ENCODE measurements around the gene ZNF398. TPM values are rescaled to one million over a fixed set of nuclear protein-coding genes. Genes with fewer than 3 reads are reported as not detected.

ZNF398 gene
- total and polyA plus RNA-seq, 2 of the 13 experiments (the other 11 are each of a cell fraction or from before 2014, with no cell fraction given) = 3.0 to 8.9 TPM

- TF ChIP-seq, protein P1, sequence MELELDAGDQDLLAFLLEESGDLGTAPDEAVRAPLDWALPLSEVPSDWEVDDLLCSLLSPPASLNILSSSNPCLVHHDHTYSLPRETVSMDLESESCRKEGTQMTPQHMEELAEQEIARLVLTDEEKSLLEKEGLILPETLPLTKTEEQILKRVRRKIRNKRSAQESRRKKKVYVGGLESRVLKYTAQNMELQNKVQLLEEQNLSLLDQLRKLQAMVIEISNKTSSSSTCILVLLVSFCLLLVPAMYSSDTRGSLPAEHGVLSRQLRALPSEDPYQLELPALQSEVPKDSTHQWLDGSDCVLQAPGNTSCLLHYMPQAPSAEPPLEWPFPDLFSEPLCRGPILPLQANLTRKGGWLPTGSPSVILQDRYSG (CRISPR knock-in tag; IDR thresholded peaks at IDR 0.05) = 0 out of 2 replicates have a peak, but pooled peaks have one; percentile 30
- TF ChIP-seq ZMYM2 (CRISPR knock-in tag; IDR thresholded peaks at IDR 0.05) (0 out of 2 replicates have a peak, but pooled peaks have one; percentile 49), ZNF207 (IDR thresholded peaks at IDR 0.05; ENCODE audit: borderline replicate concordance) (no peak), NFE2L2 (IDR thresholded peaks at IDR 0.05; ENCODE audit: low read length) (no peak), PAXIP1 (CRISPR knock-in tag; conservative IDR thresholded peaks at IDR 0.05) (no peak), ZNF703 (CRISPR knock-in tag; IDR thresholded peaks at IDR 0.05; ENCODE audit: borderline replicate concordance) (0 out of 2 replicates have a peak, but pooled peaks have one; percentile 77), HDAC1 (CRISPR knock-in tag; IDR thresholded peaks at IDR 0.05) (peak; percentile 58; the same call in 1 of the 2 replicates), ZNF816 (CRISPR knock-in tag; IDR thresholded peaks at IDR 0.05; ENCODE audit: borderline replicate concordance) (no peak), ZFP36L2 (CRISPR knock-in tag; IDR thresholded peaks at IDR 0.05) (no peak), FLYWCH1 (CRISPR knock-in tag; IDR thresholded peaks at IDR 0.05) (no peak), KDM2A (CRISPR knock-in tag; IDR thresholded peaks at IDR 0.05; ENCODE audit: borderline replicate concordance, low read depth) (peak; percentile 47; the same call in 1 of the 2 replicates), ZNF333 (CRISPR knock-in tag; IDR thresholded peaks at IDR 0.05; ENCODE audit: borderline replicate concordance) (no peak; the same call in 1 of the 2 replicates), MED13 (CRISPR knock-in tag; IDR thresholded peaks at IDR 0.05) (no peak), RELA (CRISPR knock-in tag; IDR thresholded peaks at IDR 0.05) (no peak), ARNT (IDR thresholded peaks at IDR 0.05) (no peak), ZKSCAN8 (CRISPR knock-in tag; IDR thresholded peaks at IDR 0.05; ENCODE audit: borderline replicate concordance) (no peak), GATAD1 (CRISPR knock-in tag; IDR thresholded peaks at IDR 0.05) (no peak), ZNF224 (CRISPR knock-in tag; IDR thresholded peaks at IDR 0.05) (no peak), TEAD3 (CRISPR knock-in tag; optimal IDR thresholded peaks at IDR 0.05; ENCODE audit: borderline replicate concordance) (peak; percentile 26)
- TF ChIP-seq, protein P2, sequence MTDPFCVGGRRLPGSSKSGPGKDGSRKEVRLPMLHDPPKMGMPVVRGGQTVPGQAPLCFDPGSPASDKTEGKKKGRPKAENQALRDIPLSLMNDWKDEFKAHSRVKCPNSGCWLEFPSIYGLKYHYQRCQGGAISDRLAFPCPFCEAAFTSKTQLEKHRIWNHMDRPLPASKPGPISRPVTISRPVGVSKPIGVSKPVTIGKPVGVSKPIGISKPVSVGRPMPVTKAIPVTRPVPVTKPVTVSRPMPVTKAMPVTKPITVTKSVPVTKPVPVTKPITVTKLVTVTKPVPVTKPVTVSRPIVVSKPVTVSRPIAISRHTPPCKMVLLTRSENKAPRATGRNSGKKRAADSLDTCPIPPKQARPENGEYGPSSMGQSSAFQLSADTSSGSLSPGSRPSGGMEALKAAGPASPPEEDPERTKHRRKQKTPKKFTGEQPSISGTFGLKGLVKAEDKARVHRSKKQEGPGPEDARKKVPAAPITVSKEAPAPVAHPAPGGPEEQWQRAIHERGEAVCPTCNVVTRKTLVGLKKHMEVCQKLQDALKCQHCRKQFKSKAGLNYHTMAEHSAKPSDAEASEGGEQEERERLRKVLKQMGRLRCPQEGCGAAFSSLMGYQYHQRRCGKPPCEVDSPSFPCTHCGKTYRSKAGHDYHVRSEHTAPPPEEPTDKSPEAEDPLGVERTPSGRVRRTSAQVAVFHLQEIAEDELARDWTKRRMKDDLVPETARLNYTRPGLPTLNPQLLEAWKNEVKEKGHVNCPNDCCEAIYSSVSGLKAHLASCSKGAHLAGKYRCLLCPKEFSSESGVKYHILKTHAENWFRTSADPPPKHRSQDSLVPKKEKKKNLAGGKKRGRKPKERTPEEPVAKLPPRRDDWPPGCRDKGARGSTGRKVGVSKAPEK (CRISPR knock-in tag; IDR thresholded peaks at IDR 0.05; ENCODE audit: borderline replicate concordance) = 0 out of 2 replicates have a peak, but pooled peaks have one; percentile 71
- TF ChIP-seq, protein P3, sequence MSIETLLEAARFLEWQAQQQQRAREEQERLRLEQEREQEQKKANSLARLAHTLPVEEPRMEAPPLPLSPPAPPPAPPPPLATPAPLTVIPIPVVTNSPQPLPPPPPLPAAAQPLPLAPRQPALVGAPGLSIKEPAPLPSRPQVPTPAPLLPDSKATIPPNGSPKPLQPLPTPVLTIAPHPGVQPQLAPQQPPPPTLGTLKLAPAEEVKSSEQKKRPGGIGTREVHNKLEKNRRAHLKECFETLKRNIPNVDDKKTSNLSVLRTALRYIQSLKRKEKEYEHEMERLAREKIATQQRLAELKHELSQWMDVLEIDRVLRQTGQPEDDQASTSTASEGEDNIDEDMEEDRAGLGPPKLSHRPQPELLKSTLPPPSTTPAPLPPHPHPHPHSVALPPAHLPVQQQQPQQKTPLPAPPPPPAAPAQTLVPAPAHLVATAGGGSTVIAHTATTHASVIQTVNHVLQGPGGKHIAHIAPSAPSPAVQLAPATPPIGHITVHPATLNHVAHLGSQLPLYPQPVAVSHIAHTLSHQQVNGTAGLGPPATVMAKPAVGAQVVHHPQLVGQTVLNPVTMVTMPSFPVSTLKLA (IDR thresholded peaks at IDR 0.05) = no peak
Observed at GRCh38 chr7:149147752-149148653, 750 bp downstream of the ZNF398 start (continued).
